ENCODE results near the gene OST4.
A peak's percentile ranks its signal among the peaks of the same experiment; 100 is the strongest.

The OST4 gene

GRCh38 chr2:27070653-27071276 is 689 bp downstream of the OST4 start:
- no peaks in the 10 kb centered on the region for H4K20me1 ChIP-seq (ENCODE audit: low read depth, low read length)
- no peaks in the 10 kb centered on the region for H3K9me2 ChIP-seq (replicated peaks; ENCODE audit: insufficient read depth, low read length)
- peaks cover 18% of the 10 kb centered on the region for H3K79me2 ChIP-seq (ENCODE audit: insufficient read depth, low read length)
- no peaks in the 10 kb centered on the region for H3K9me3 ChIP-seq (ENCODE audit: insufficient read depth, low read length)
- 0 out of 2 replicates have a peak overlapping the region, but pooled peaks have one; percentile 11 for H3K27ac ChIP-seq (ENCODE audit: low read depth, low read length)
- no peaks in the 10 kb centered on the region for H3K27me3 ChIP-seq (ENCODE audit: low read length)
- 0 out of 2 replicates have a peak, but pooled peaks cover 7% of the 10 kb centered on the region for H3F3A ChIP-seq (ENCODE audit: insufficient read depth)
- peak overlapping the region; percentile 97 for H3K4me2 ChIP-seq (ENCODE audit: low read depth, low read length, poor library complexity, severe bottlenecking)
- H3K4me3 ChIP-seq (ENCODE audit: insufficient read depth, low read length, poor library complexity, severe bottlenecking): peak overlapping the region; percentile 89
- no peaks in the 10 kb centered on the region for H3K36me3 ChIP-seq (ENCODE audit: low read length)
- peak overlapping the region; percentile 30 for H2AFZ ChIP-seq (ENCODE audit: low read depth, low read length, severe bottlenecking)
- peak overlapping the region; percentile 89 for H3K9ac ChIP-seq (ENCODE audit: low read length)
- TF ChIP-seq CTCF (IDR thresholded peaks at IDR 0.05; ENCODE audit: insufficient read depth, low read length, poor library complexity, severe bottlenecking): no peak
- no peak for TF ChIP-seq EZH2phosphoT487 (conservative IDR thresholded peaks at IDR 0.05; ENCODE audit: low read length)

- Histone ChIP-seq H3K4me2 (ENCODE audit: low read depth, low read length, poor library complexity, severe bottlenecking) (peak overlapping the region; percentile 97), H3K27ac (ENCODE audit: low read depth, low read length) (no peak overlapping the region)
Measured at GRCh38 chr2:27069961-27070618, 1.4 kb downstream of the OST4 start.

GRCh38 chr2:27069436-27069835 is 2.0 kb downstream of the OST4 start:
- Histone ChIP-seq H3K79me2 (ENCODE audit: insufficient read depth, low read length) (peaks cover 18% of the 10 kb centered on the region), H3F3A (ENCODE audit: insufficient read depth) (no peaks in the 10 kb centered on the region), H3K36me3 (ENCODE audit: low read length) (no peaks in the 10 kb centered on the region), H3K9me3 (ENCODE audit: insufficient read depth, low read length) (no peaks in the 10 kb centered on the region), H3K9ac (ENCODE audit: low read length) (no peak overlapping the region), H3K9me2 (replicated peaks; ENCODE audit: insufficient read depth, low read length) (no peaks in the 10 kb centered on the region), H3K27me3 (ENCODE audit: low read length) (no peaks in the 10 kb centered on the region), H3K4me3 (ENCODE audit: insufficient read depth, low read length, poor library complexity, severe bottlenecking) (no peak overlapping the region), H3K4me2 (ENCODE audit: low read depth, low read length, poor library complexity, severe bottlenecking) (no peak overlapping the region), H4K20me1 (ENCODE audit: low read depth, low read length) (no peaks in the 10 kb centered on the region), H2AFZ (ENCODE audit: low read depth, low read length, severe bottlenecking) (no peak overlapping the region), H3K27ac (ENCODE audit: low read depth, low read length) (no peak overlapping the region)
- TF ChIP-seq EZH2phosphoT487 (conservative IDR thresholded peaks at IDR 0.05; ENCODE audit: low read length) (no peak), CTCF (IDR thresholded peaks at IDR 0.05; ENCODE audit: insufficient read depth, low read length, poor library complexity, severe bottlenecking) (no peak)

More at GRCh38 chr2:27069961-27070618, 1.4 kb downstream of the OST4 start:
- 0 out of 2 replicates have a peak, but pooled peaks cover 3% of the 10 kb centered on the region for H3F3A ChIP-seq (ENCODE audit: insufficient read depth)
- no peaks in the 10 kb centered on the region for H4K20me1 ChIP-seq (ENCODE audit: low read depth, low read length)
- no peak overlapping the region for H2AFZ ChIP-seq (ENCODE audit: low read depth, low read length, severe bottlenecking)
- H3K36me3 ChIP-seq (ENCODE audit: low read length): no peaks in the 10 kb centered on the region
- peaks cover 18% of the 10 kb centered on the region for H3K79me2 ChIP-seq (ENCODE audit: insufficient read depth, low read length)
- H3K27me3 ChIP-seq (ENCODE audit: low read length): no peaks in the 10 kb centered on the region
- H3K9me2 ChIP-seq (replicated peaks; ENCODE audit: insufficient read depth, low read length): no peaks in the 10 kb centered on the region
- peak overlapping the region; percentile 89 for H3K9ac ChIP-seq (ENCODE audit: low read length)
- TF ChIP-seq CTCF (IDR thresholded peaks at IDR 0.05; ENCODE audit: insufficient read depth, low read length, poor library complexity, severe bottlenecking) (no peak), EZH2phosphoT487 (conservative IDR thresholded peaks at IDR 0.05; ENCODE audit: low read length) (no peak)
- peak overlapping the region; percentile 89 for H3K4me3 ChIP-seq (ENCODE audit: insufficient read depth, low read length, poor library complexity, severe bottlenecking)
- no peaks in the 10 kb centered on the region for H3K9me3 ChIP-seq (ENCODE audit: insufficient read depth, low read length)
